ENCODE data around the gene AQP3. TPM values are rescaled to one million over a fixed set of nuclear protein-coding genes. Genes with fewer than 3 reads are reported as not detected.

AQP3 gene
- total and polyA plus RNA-seq, 2 experiments from 2014 or later, result 0.29 TPM; not detected in 1

DNA sequence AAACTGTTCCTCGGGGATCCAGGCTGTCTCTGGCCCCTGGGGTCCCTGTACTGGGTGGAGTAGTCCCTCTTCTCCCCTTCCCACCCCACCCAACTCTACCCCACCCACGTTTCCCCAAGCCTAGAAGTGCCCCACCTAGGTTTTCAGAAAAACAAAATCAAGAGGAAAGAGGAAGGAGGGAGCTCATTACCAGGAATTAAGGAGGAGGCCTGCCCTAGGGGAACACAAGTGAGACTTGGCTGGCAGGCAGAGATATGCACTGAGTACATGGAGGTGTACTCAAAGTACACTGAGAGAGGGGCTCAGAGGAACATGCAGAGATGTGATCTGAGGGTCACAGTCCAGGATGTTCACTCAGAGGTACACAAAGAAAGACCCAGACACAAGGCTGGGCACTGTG lies 10.2 kb downstream of the AQP3 start:
- in situ Hi-C loops (cut with MboI), result no loop called here
- H3K79me2 ChIP-seq (ENCODE audit: insufficient read depth), result no peaks in the 10 kb centered on the region
- H3K27me3 ChIP-seq (replicated peaks; ENCODE audit: insufficient read depth), result peaks cover 6% of the 10 kb centered on the region
- H3F3A ChIP-seq (ENCODE audit: insufficient read depth), result no peaks in the 10 kb centered on the region
- no peaks in the 10 kb centered on the region for H3K9me3 ChIP-seq (ENCODE audit: low read depth)
- no peaks in the 10 kb centered on the region for H4K20me1 ChIP-seq (ENCODE audit: insufficient read depth)
- no peak overlapping the region for H3K4me2 ChIP-seq (ENCODE audit: unreplicated experiment)
- H3K9ac ChIP-seq, result no peak overlapping the region
- H3K4me3 ChIP-seq, result no peak overlapping the region
- WGBS, 2 experiments (ENCODE audit: low coverage in 1 of 2, low lambda C conversion rate in 2 of 2, missing lambda C conversion rate in 2 of 2), result 33 to 44% methylated on average over 2 of the region's 2 CpGs
- TF ChIP-seq EZH2 (IDR thresholded peaks at IDR 0.05; ENCODE audit: insufficient read depth, poor library complexity, severe bottlenecking) (no peak), EZH2phosphoT487 (IDR thresholded peaks at IDR 0.05; ENCODE audit: insufficient read depth, low read depth) (no peak)
- peaks cover 8% of the 10 kb centered on the region; the same call in 1 of the 2 replicates for H3K4me1 ChIP-seq (ENCODE audit: insufficient read depth)
- H2AFZ ChIP-seq, result no peak overlapping the region
- DNase-seq, result no peak
- no peak overlapping the region for H3K27ac ChIP-seq
- no peaks in the 10 kb centered on the region for H3K9me2 ChIP-seq (ENCODE audit: insufficient read depth)
- H3K36me3 ChIP-seq (ENCODE audit: low read depth), result no peaks in the 10 kb centered on the region

DNA sequence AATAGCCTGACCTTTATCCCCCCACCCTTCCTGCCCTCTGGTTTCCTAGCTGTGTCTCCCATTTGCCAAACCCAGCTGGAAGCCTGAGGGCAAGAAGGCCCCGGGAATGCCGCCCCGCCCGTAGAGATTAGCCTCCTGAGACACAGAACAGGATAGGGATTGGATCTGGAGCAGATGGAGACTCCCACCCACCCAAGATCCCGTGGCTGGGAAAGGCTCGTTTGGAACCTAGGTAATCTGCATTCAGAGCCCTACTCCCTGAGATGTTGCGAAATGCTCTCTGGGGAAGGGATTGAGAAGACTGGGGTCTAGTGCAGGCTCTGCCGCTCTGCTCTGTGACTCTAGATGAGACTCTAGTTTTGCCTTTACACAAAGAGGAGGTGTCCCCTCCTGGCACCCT lies 10.9 kb downstream of the AQP3 start:
- Histone ChIP-seq H4K20me1 (ENCODE audit: insufficient read depth) (no peaks in the 10 kb centered on the region), H3K27me3 (replicated peaks; ENCODE audit: insufficient read depth) (peaks cover 6% of the 10 kb centered on the region), H3K36me3 (ENCODE audit: low read depth) (no peaks in the 10 kb centered on the region), H3K9ac (no peak overlapping the region), H3K9me2 (ENCODE audit: insufficient read depth) (no peaks in the 10 kb centered on the region), H3K4me3 (no peak overlapping the region), H2AFZ (no peak overlapping the region), H3K27ac (no peak overlapping the region), H3K9me3 (ENCODE audit: low read depth) (no peaks in the 10 kb centered on the region), H3K4me1 (ENCODE audit: insufficient read depth) (peaks cover 8% of the 10 kb centered on the region; the same call in 1 of the 2 replicates), H3K4me2 (ENCODE audit: unreplicated experiment) (no peak overlapping the region), H3F3A (ENCODE audit: insufficient read depth) (no peaks in the 10 kb centered on the region), H3K79me2 (ENCODE audit: insufficient read depth) (no peaks in the 10 kb centered on the region)
- DNase-seq, result no peak
- WGBS, 2 experiments (ENCODE audit: low coverage in 1 of 2, low lambda C conversion rate in 2 of 2, missing lambda C conversion rate in 2 of 2), result 37 to 39% methylated on average over 7 to 8 of the region's 8 CpGs
- TF ChIP-seq EZH2phosphoT487 (IDR thresholded peaks at IDR 0.05; ENCODE audit: insufficient read depth, low read depth), result no peak
- no peak for TF ChIP-seq EZH2 (IDR thresholded peaks at IDR 0.05; ENCODE audit: insufficient read depth, poor library complexity, severe bottlenecking)
- in situ Hi-C loops (cut with MboI), result no loop called here

DNA sequence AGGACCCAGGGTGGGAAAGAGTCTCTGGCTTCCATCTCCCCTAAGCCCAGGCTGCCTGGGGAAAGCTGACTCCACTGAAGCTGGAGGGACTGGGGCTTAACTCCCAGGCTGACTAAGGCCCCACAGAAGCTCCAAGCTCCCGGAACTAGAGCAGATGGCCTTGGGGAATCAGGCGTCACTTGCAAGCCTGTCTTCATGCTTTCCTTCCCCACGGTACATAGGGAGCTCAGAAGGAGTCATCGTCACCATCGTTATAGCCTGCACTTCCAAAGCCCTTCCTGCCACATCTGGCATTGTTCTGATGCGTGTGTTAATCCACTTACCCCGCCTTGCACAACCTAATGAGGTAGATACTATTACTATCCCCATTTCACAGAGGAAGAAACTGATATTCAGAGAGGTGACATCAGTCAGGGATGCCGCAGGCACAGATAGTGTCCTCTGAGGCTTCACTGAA lies 11.5 kb downstream of the AQP3 start:
- peaks cover 13% of the 10 kb centered on the region; the same call in 1 of the 2 replicates for H3K4me1 ChIP-seq (ENCODE audit: insufficient read depth)
- DNase-seq, result no peak
- no peaks in the 10 kb centered on the region for H3K9me3 ChIP-seq (ENCODE audit: low read depth)
- peaks cover 6% of the 10 kb centered on the region for H3K27me3 ChIP-seq (replicated peaks; ENCODE audit: insufficient read depth)
- no peak for TF ChIP-seq EZH2 (IDR thresholded peaks at IDR 0.05; ENCODE audit: insufficient read depth, poor library complexity, severe bottlenecking)
- TF ChIP-seq EZH2phosphoT487 (IDR thresholded peaks at IDR 0.05; ENCODE audit: insufficient read depth, low read depth), result no peak
- no peak overlapping the region for H3K4me2 ChIP-seq (ENCODE audit: unreplicated experiment)
- no peaks in the 10 kb centered on the region for H3F3A ChIP-seq (ENCODE audit: insufficient read depth)
- no peaks in the 10 kb centered on the region for H4K20me1 ChIP-seq (ENCODE audit: insufficient read depth)
- no peak overlapping the region for H2AFZ ChIP-seq
- H3K9me2 ChIP-seq (ENCODE audit: insufficient read depth), result no peaks in the 10 kb centered on the region
- no peak overlapping the region for H3K9ac ChIP-seq
- H3K36me3 ChIP-seq (ENCODE audit: low read depth), result no peaks in the 10 kb centered on the region
- H3K79me2 ChIP-seq (ENCODE audit: insufficient read depth), result no peaks in the 10 kb centered on the region
- no peak overlapping the region for H3K27ac ChIP-seq
- WGBS, 2 experiments (ENCODE audit: low coverage in 1 of 2, low lambda C conversion rate in 2 of 2, missing lambda C conversion rate in 2 of 2), result 49 to 57% methylated on average over 8 of the region's 8 CpGs
- in situ Hi-C loops (cut with MboI), result no loop called here
- H3K4me3 ChIP-seq, result no peak overlapping the region

DNA sequence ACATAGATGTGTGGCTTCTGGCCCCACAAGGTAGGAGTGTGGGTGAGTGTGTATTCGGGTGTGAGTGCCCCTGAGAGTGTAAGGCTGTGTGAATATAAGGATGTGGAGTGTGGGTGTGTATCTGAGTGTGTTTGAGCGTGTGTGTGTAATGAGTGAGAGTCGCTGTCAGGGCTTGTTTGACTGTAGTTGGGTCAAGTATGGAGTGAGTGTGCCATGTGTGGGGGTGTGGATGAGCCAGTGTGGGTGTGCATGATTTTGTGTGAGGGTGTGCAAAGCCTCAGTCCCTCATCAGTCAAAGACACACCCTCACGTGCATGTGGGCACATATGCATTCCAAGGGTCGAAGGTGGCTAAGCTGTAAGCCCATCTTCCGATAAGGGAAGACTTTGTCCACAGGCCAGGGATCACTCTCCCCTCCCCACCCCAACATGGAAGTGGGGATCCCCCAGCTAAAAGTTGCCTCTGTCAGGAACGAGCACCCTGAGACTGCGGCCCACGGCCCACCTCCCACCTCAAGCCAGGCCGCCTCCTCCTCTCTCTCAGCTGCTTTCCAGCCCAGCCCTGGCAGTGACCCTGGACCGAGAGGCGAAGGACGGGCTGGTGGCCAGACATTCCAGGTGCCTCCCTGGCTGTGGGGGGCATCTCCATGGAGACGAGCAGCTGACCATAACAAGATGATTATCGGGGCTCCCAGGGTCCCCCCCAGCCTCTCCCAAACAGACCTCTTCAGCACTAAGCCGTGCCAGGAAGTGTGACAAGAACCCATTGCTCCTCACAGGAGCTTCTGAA lies 12.9 kb downstream of the AQP3 start:
- Histone ChIP-seq H3K9ac (no peak overlapping the region), H3K9me3 (ENCODE audit: low read depth) (no peaks in the 10 kb centered on the region), H3K79me2 (ENCODE audit: insufficient read depth) (no peaks in the 10 kb centered on the region), H3K9me2 (ENCODE audit: insufficient read depth) (no peaks in the 10 kb centered on the region), H3K27ac (no peak overlapping the region), H3F3A (ENCODE audit: insufficient read depth) (0 out of 2 replicates have a peak, but pooled peaks cover 5% of the 10 kb centered on the region), H3K27me3 (replicated peaks; ENCODE audit: insufficient read depth) (peaks cover 6% of the 10 kb centered on the region), H2AFZ (no peak overlapping the region), H4K20me1 (ENCODE audit: insufficient read depth) (no peaks in the 10 kb centered on the region), H3K36me3 (ENCODE audit: low read depth) (no peaks in the 10 kb centered on the region), H3K4me1 (ENCODE audit: insufficient read depth) (peaks cover 8% of the 10 kb centered on the region; the same call in 1 of the 2 replicates), H3K4me3 (no peak overlapping the region), H3K4me2 (ENCODE audit: unreplicated experiment) (no peak overlapping the region)
- no peak for DNase-seq
- 49 to 56% methylated on average over 16 of the region's 16 CpGs for WGBS, 2 experiments (ENCODE audit: low coverage in 1 of 2, low lambda C conversion rate in 2 of 2, missing lambda C conversion rate in 2 of 2)
- in situ Hi-C loops (cut with MboI), result no loop called here
- TF ChIP-seq EZH2phosphoT487 (IDR thresholded peaks at IDR 0.05; ENCODE audit: insufficient read depth, low read depth), result no peak
- no peak for TF ChIP-seq EZH2 (IDR thresholded peaks at IDR 0.05; ENCODE audit: insufficient read depth, poor library complexity, severe bottlenecking)

All from GM23248 (cell line).